NCI-H510A treated with DMSO at 0.1 percent for 48 hours (cell line): ENCODE measurements around the gene MRPS26.
"Not testable (repeated sequence)": the region's sequence is repeated elsewhere in the genome, so short reads cannot be mapped to it uniquely, and the experiment has no call there.

ENCODE experiments used
- DNase-seq: peaks from one replicate; lab custom pipeline; 2025; lab: John Stamatoyannopoulos, UW

The MRPS26 gene

GRCh38 chr20:3042625-3043024 lies 3.2 kb upstream of the MRPS26 start:
- DNase-seq: peak; percentile 96

GRCh38 chr20:3043322-3043721 lies 2.5 kb upstream of the MRPS26 start, which contains the start of gene GNRH2:
TSS of gene GNRH2 (plus strand) at chr20:3043622. CDS start at chr20:3044415, 793 bp downstream.
- DNase-seq: peak; percentile 67

- DNase-seq: no peak
These were observed 1.4 kb upstream of the MRPS26 start for GRCh38 chr20:3044336-3044965.

GRCh38 chr20:3045042-3045815 lies 623 bp upstream of the MRPS26 start:
- no peak for DNase-seq

- peak; percentile 96 for DNase-seq
These were observed 1.0 kb downstream of the MRPS26 start for GRCh38 chr20:3046677-3047462.

GRCh38 chr20:3047486-3048419 lies 1.9 kb downstream of the MRPS26 start:
- DNase-seq: no peak

- no peak for DNase-seq
These were observed 5.7 kb downstream of the MRPS26 start for GRCh38 chr20:3051385-3052019.

- no peak for DNase-seq
These were observed 13.6 kb downstream of the MRPS26 start for GRCh38 chr20:3059489-3059888.

GRCh38 chr20:3064119-3064518 lies 18.3 kb downstream of the MRPS26 start:
- not testable (repeated sequence) for DNase-seq

GRCh38 chr20:3067139-3068014 lies 21.5 kb downstream of the MRPS26 start:
- no peak for DNase-seq

- no peak for DNase-seq
These were observed 22.2 kb downstream of the MRPS26 start for GRCh38 chr20:3068075-3068474.

GRCh38 chr20:3068986-3069900 lies 23.4 kb downstream of the MRPS26 start:
- DNase-seq: peak; percentile 64

GRCh38 chr20:3070725-3071124 lies 24.9 kb downstream of the MRPS26 start:
- DNase-seq: no peak

GRCh38 chr20:3071266-3071609 lies 25.4 kb downstream of the MRPS26 start:
- no peak for DNase-seq

- no peak for DNase-seq
These were observed 26.0 kb downstream of the MRPS26 start, which contains the start of gene OXT for GRCh38 chr20:3071610-3072529. TSS of gene OXT (plus strand) at chr20:3071620. CDS start at chr20:3071656, 36 bp downstream.

- DNase-seq: no peak
These were observed 26.8 kb downstream of the MRPS26 start for GRCh38 chr20:3072530-3073250.

GRCh38 chr20:3073251-3073643 lies 27.4 kb downstream of the MRPS26 start:
- DNase-seq: not testable (repeated sequence)
